Measurements from ENCODE around the gene CELF6.
A peak's percentile ranks its signal among the peaks of the same experiment; 100 is the strongest.

CELF6 gene

GRCh38 chr15:72271221-72271620 lies 48.7 kb downstream of the CELF6 start:
- Histone ChIP-seq H2BK120ac (ENCODE audit: low read depth, low read length) (no peak overlapping the region), H3K18ac (ENCODE audit: low read depth in 1 of 2, low read length in 2 of 2) (no peak overlapping the region), H3K14ac (ENCODE audit: low read length in 2 of 2) (no peak overlapping the region), H3K4me1 (ENCODE audit: control insufficient read depth, insufficient read depth, low read depth, low read length) (peaks cover 3% of the 10 kb centered on the region), H3K9me3 (ENCODE audit: control insufficient read depth, low read length) (no peaks in the 10 kb centered on the region), H2BK15ac (ENCODE audit: low read depth, poor library complexity, severe bottlenecking) (no peak overlapping the region), H3K27ac (ENCODE audit: low read length, poor library complexity, severe bottlenecking) (no peak overlapping the region), H2BK12ac (ENCODE audit: low read length in 2 of 2) (no peak overlapping the region), H2AK5ac (ENCODE audit: low read length, severe bottlenecking) (no peak overlapping the region), H3K4me2 (ENCODE audit: low read length, poor library complexity, severe bottlenecking) (peak overlapping the region; percentile 8), H2BK5ac (ENCODE audit: low read depth, low read length, poor library complexity, severe bottlenecking) (no peak overlapping the region), H3K79me1 (replicated peaks; ENCODE audit: low read length, poor library complexity, severe bottlenecking) (peaks cover 27% of the 10 kb centered on the region), H3K4me3 (ENCODE audit: insufficient read depth in 1 of 2, low read depth in 1 of 2, low read length in 2 of 2) (peak overlapping the region in 1 of 2 experiments; percentile 93), H4K91ac (ENCODE audit: low read length) (no peak overlapping the region), H3K36me3 (ENCODE audit: control insufficient read depth in 1 of 2, insufficient read depth in 2 of 2, low read depth in 1 of 2, low read length in 2 of 2) (peaks cover 13 to 43% of the 10 kb centered on the region in 2 experiments), H3K23ac (ENCODE audit: low read length in 2 of 2) (no peak overlapping the region), H3K4ac (ENCODE audit: low read depth in 1 of 2, low read length in 2 of 2) (no peak overlapping the region), H4K8ac (ENCODE audit: low read length) (no peak overlapping the region), H3K9ac (ENCODE audit: low read length) (peak overlapping the region; percentile 95), H3K27me3 (ENCODE audit: control insufficient read depth in 1 of 2, insufficient read depth in 1 of 2, low read length in 2 of 2) (peaks cover 0 to 2% of the 10 kb centered on the region in 2 experiments), H2AFZ (ENCODE audit: low read depth, low read length) (no peak overlapping the region)
- no peak for DNase-seq
- WGBS = 100% methylated on average over 2 of the region's 4 CpGs

- Histone ChIP-seq H3K9ac (ENCODE audit: low read length) (no peak overlapping the region), H4K91ac (ENCODE audit: low read length) (no peak overlapping the region), H3K4me1 (ENCODE audit: control insufficient read depth, insufficient read depth, low read depth, low read length) (peaks cover 3% of the 10 kb centered on the region)
These were observed 50.2 kb downstream of the CELF6 start for GRCh38 chr15:72269739-72270138.

GRCh38 chr15:72265031-72265430 lies 54.9 kb downstream of the CELF6 start:
- WGBS = 95% methylated on average over 3 of the region's 5 CpGs
- DNase-seq = no peak
- H3K4me3 ChIP-seq (ENCODE audit: insufficient read depth in 1 of 2, low read depth in 1 of 2, low read length in 2 of 2) = no peak overlapping the region

More at GRCh38 chr15:72269739-72270138, 50.2 kb downstream of the CELF6 start:
- Histone ChIP-seq H3K36me3 (ENCODE audit: control insufficient read depth in 1 of 2, insufficient read depth in 2 of 2, low read depth in 1 of 2, low read length in 2 of 2) (peaks cover 22 to 58% of the 10 kb centered on the region in 2 experiments), H3K23ac (ENCODE audit: low read length in 2 of 2) (no peak overlapping the region), H2AFZ (ENCODE audit: low read depth, low read length) (no peak overlapping the region), H3K4ac (ENCODE audit: low read depth in 1 of 2, low read length in 2 of 2) (no peak overlapping the region), H2BK12ac (ENCODE audit: low read length in 2 of 2) (no peak overlapping the region), H3K14ac (ENCODE audit: low read length in 2 of 2) (no peak overlapping the region), H2BK120ac (ENCODE audit: low read depth, low read length) (no peak overlapping the region), H2BK15ac (ENCODE audit: low read depth, poor library complexity, severe bottlenecking) (no peak overlapping the region), H3K27me3 (ENCODE audit: control insufficient read depth in 1 of 2, insufficient read depth in 1 of 2, low read length in 2 of 2) (no peaks in the 10 kb centered on the region), H3K4me3 (ENCODE audit: insufficient read depth in 1 of 2, low read depth in 1 of 2, low read length in 2 of 2) (no peak overlapping the region), H3K27ac (ENCODE audit: low read length, poor library complexity, severe bottlenecking) (no peak overlapping the region), H3K79me1 (replicated peaks; ENCODE audit: low read length, poor library complexity, severe bottlenecking) (peaks cover 31% of the 10 kb centered on the region), H3K18ac (ENCODE audit: low read depth in 1 of 2, low read length in 2 of 2) (no peak overlapping the region), H3K4me2 (ENCODE audit: low read length, poor library complexity, severe bottlenecking) (no peak overlapping the region), H2BK5ac (ENCODE audit: low read depth, low read length, poor library complexity, severe bottlenecking) (no peak overlapping the region), H4K8ac (ENCODE audit: low read length) (no peak overlapping the region), H2AK5ac (ENCODE audit: low read length, severe bottlenecking) (no peak overlapping the region), H3K9me3 (ENCODE audit: control insufficient read depth, low read length) (no peaks in the 10 kb centered on the region)
- no peak for DNase-seq
- WGBS = 100% methylated on average over 4 of the region's 4 CpGs

GRCh38 chr15:72252663-72253299 lies 67.2 kb downstream of the CELF6 start:
- no peak for DNase-seq
- WGBS = 98% methylated on average over 7 of the region's 10 CpGs
- Histone ChIP-seq H2BK12ac (ENCODE audit: low read length in 2 of 2) (no peak overlapping the region), H4K91ac (ENCODE audit: low read length) (no peak overlapping the region), H2BK120ac (ENCODE audit: low read depth, low read length) (no peak overlapping the region), H3K23ac (ENCODE audit: low read length in 2 of 2) (no peak overlapping the region), H3K4me3 (ENCODE audit: insufficient read depth in 1 of 2, low read depth in 1 of 2, low read length in 2 of 2) (no peak overlapping the region), H3K18ac (ENCODE audit: low read depth in 1 of 2, low read length in 2 of 2) (no peak overlapping the region), H2AK5ac (ENCODE audit: low read length, severe bottlenecking) (no peak overlapping the region), H4K8ac (ENCODE audit: low read length) (no peak overlapping the region), H3K27me3 (ENCODE audit: control insufficient read depth in 1 of 2, insufficient read depth in 1 of 2, low read length in 2 of 2) (no peaks in the 10 kb centered on the region), H3K4ac (ENCODE audit: low read depth in 1 of 2, low read length in 2 of 2) (no peak overlapping the region), H2AFZ (ENCODE audit: low read depth, low read length) (no peak overlapping the region), H3K4me2 (ENCODE audit: low read length, poor library complexity, severe bottlenecking) (no peak overlapping the region), H3K27ac (ENCODE audit: low read length, poor library complexity, severe bottlenecking) (no peak overlapping the region), H3K9me3 (ENCODE audit: control insufficient read depth, low read length) (no peaks in the 10 kb centered on the region), H3K4me1 (ENCODE audit: control insufficient read depth, insufficient read depth, low read depth, low read length) (no peaks in the 10 kb centered on the region), H3K14ac (ENCODE audit: low read length in 2 of 2) (no peak overlapping the region), H3K9ac (ENCODE audit: low read length) (no peak overlapping the region), H2BK15ac (ENCODE audit: low read depth, poor library complexity, severe bottlenecking) (no peak overlapping the region), H3K79me1 (replicated peaks; ENCODE audit: low read length, poor library complexity, severe bottlenecking) (peaks cover 6% of the 10 kb centered on the region), H3K36me3 (ENCODE audit: control insufficient read depth in 1 of 2, insufficient read depth in 2 of 2, low read depth in 1 of 2, low read length in 2 of 2) (peaks cover 38 to 96% of the 10 kb centered on the region in 2 experiments), H2BK5ac (ENCODE audit: low read depth, low read length, poor library complexity, severe bottlenecking) (no peak overlapping the region)

More at GRCh38 chr15:72265031-72265430, 54.9 kb downstream of the CELF6 start:
- Histone ChIP-seq H3K9me3 (ENCODE audit: control insufficient read depth, low read length) (no peaks in the 10 kb centered on the region), H3K27ac (ENCODE audit: low read length, poor library complexity, severe bottlenecking) (no peak overlapping the region), H2BK12ac (ENCODE audit: low read length in 2 of 2) (no peak overlapping the region), H3K23ac (ENCODE audit: low read length in 2 of 2) (no peak overlapping the region), H2AFZ (ENCODE audit: low read depth, low read length) (no peak overlapping the region), H2BK15ac (ENCODE audit: low read depth, poor library complexity, severe bottlenecking) (no peak overlapping the region), H3K4me2 (ENCODE audit: low read length, poor library complexity, severe bottlenecking) (no peak overlapping the region), H4K8ac (ENCODE audit: low read length) (no peak overlapping the region), H3K4ac (ENCODE audit: low read depth in 1 of 2, low read length in 2 of 2) (no peak overlapping the region), H3K79me1 (replicated peaks; ENCODE audit: low read length, poor library complexity, severe bottlenecking) (peaks cover 24% of the 10 kb centered on the region), H3K36me3 (ENCODE audit: control insufficient read depth in 1 of 2, insufficient read depth in 2 of 2, low read depth in 1 of 2, low read length in 2 of 2) (peaks cover 33 to 97% of the 10 kb centered on the region in 2 experiments), H3K9ac (ENCODE audit: low read length) (no peak overlapping the region), H2BK5ac (ENCODE audit: low read depth, low read length, poor library complexity, severe bottlenecking) (no peak overlapping the region), H2AK5ac (ENCODE audit: low read length, severe bottlenecking) (no peak overlapping the region), H2BK120ac (ENCODE audit: low read depth, low read length) (no peak overlapping the region), H3K14ac (ENCODE audit: low read length in 2 of 2) (no peak overlapping the region), H4K91ac (ENCODE audit: low read length) (no peak overlapping the region), H3K4me1 (ENCODE audit: control insufficient read depth, insufficient read depth, low read depth, low read length) (peaks cover 1% of the 10 kb centered on the region), H3K27me3 (ENCODE audit: control insufficient read depth in 1 of 2, insufficient read depth in 1 of 2, low read length in 2 of 2) (no peaks in the 10 kb centered on the region), H3K18ac (ENCODE audit: low read depth in 1 of 2, low read length in 2 of 2) (no peak overlapping the region)

All from mesenchymal stem cell (in vitro differentiated cells and primary cell).